BJ (cell line): ENCODE results near the gene TAF11. TPM values are rescaled to one million over a fixed set of nuclear protein-coding genes. Genes with fewer than 3 reads are reported as not detected.
A peak's percentile ranks its signal among the peaks of the same experiment; 100 is the strongest.
"Not testable (repeated sequence)": the region's sequence is repeated elsewhere in the genome, so short reads cannot be mapped to it uniquely, and the experiment has no call there.

Experiments used
- CTCF ChIA-PET: fragments of 350-600 bp; formaldehyde crosslinking; extraction: SDS; loops from one replicate; lab custom pipeline; 2021; ENCODE audit warnings: antibody characterized with exemption, inconsistent platforms; lab: Yijun Ruan, JAX
- POLR2A ChIA-PET: fragments of 300-600 bp; sonication (Branson Sonifier 250); formaldehyde crosslinking; extraction: SDS; loops from one replicate; lab custom pipeline; 2021; ENCODE audit warnings: antibody characterized with exemption; lab: Charles Lee
- DNase-seq: peaks from one replicate; pipeline ENCODE4 v3.0.0-alpha.2; 2011; ENCODE audit warnings: low read depth
- H3K27me3 ChIP-seq: 2 replicates; pipeline ENCODE4 v1.6.0; 2011; ENCODE audit warnings: low read length; ENCODE audit not compliant: control insufficient read depth, insufficient read depth
- H3K36me3 ChIP-seq: 2 replicates; pipeline ENCODE4 v1.5.1; 2011; ENCODE audit warnings: low read length; ENCODE audit not compliant: control insufficient read depth, insufficient read depth
- H3K4me3 ChIP-seq: 2 replicates; pipeline ENCODE4 v1.5.1; 2011; ENCODE audit warnings: low read depth, mild to moderate bottlenecking, control low read depth, low read length
- polyA plus RNA-seq: library from polyadenylated mRNA; depleted of rRNA; stranded (reverse); fragments of >200 nt; gene quantifications from 2 replicates; pipeline ENCODE4 v1.2.3, GENCODE V29; 2011
- TF ChIP-seq, protein P1 (sequence below): IDR thresholded peaks from 2 replicates; pipeline ENCODE4 v1.5.1; 2011; ENCODE audit warnings: low read depth, mild to moderate bottlenecking, control low read depth, inconsistent platforms, low read length, moderate library complexity; ENCODE audit not compliant: insufficient read depth

TAF11 gene
- polyA plus RNA-seq, 1 experiment = 15.2 TPM

DNA sequence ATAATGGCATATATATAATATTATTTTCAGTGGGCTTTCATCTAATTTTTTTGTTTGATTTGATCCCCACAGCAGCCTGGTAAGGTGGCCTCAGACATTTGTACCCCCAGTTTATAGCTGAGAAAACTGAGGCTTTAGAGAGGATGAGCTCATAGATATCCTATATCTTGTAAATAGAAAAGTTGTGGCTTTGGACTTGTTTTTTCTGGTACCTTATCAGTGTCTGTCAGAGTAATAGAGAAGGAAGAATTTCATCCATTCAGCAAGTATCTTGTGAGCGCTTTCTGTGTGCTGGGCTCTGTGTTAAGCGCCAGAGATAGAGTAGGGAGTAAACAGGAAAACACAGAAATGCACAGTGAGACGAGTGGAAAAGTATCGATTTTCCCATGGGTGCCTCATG, 27.9 kb downstream of the TAF11 start:
- CTCF ChIA-PET = interaction anchor here (1.2 kb wide), 1 partner anchor 13 kb away, joined by 6 read pairs; no protein-coding TSS in a partner anchor
- no peak overlapping the region for H3K4me3 ChIP-seq
- POLR2A ChIA-PET = no interaction called here
- TF ChIP-seq, protein P1, sequence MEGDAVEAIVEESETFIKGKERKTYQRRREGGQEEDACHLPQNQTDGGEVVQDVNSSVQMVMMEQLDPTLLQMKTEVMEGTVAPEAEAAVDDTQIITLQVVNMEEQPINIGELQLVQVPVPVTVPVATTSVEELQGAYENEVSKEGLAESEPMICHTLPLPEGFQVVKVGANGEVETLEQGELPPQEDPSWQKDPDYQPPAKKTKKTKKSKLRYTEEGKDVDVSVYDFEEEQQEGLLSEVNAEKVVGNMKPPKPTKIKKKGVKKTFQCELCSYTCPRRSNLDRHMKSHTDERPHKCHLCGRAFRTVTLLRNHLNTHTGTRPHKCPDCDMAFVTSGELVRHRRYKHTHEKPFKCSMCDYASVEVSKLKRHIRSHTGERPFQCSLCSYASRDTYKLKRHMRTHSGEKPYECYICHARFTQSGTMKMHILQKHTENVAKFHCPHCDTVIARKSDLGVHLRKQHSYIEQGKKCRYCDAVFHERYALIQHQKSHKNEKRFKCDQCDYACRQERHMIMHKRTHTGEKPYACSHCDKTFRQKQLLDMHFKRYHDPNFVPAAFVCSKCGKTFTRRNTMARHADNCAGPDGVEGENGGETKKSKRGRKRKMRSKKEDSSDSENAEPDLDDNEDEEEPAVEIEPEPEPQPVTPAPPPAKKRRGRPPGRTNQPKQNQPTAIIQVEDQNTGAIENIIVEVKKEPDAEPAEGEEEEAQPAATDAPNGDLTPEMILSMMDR = no peak
- H3K27me3 ChIP-seq = no peaks in the 10 kb centered on the region
- peaks cover 20% of the 10 kb centered on the region for H3K36me3 ChIP-seq
- DNase-seq = no peak

DNA sequence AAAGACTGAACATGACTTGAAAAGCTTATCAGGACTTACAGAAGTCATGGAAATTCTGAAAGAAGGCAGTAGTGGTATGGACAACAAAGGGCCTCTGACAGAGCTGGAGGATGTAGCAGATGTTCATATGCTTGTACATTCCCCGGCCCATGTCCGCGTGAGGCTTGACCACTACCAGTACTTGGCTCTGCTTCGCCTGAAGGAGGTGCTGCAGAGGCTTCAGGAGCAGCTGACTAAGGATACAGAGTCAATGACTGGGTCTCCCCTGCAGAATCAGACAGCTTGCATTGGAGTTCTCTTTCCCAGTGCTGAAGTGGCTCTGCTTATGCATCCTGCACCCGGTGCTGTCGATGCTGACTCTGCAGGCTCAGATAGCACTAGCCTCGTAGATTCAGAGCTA, 29.2 kb downstream of the TAF11 start:
- Histone ChIP-seq H3K36me3 (peaks cover 19% of the 10 kb centered on the region), H3K27me3 (no peaks in the 10 kb centered on the region), H3K4me3 (no peak overlapping the region)
- TF ChIP-seq, protein P1 = 0 out of 2 replicates have a peak, but pooled peaks have one; percentile 11
- POLR2A ChIA-PET = no interaction called here
- no peak for DNase-seq
- CTCF ChIA-PET = interaction anchor here (1.2 kb wide), 2 partner anchors 14 to 17 kb away, joined by 3 to 6 read pairs; no protein-coding TSS in a partner anchor

DNA sequence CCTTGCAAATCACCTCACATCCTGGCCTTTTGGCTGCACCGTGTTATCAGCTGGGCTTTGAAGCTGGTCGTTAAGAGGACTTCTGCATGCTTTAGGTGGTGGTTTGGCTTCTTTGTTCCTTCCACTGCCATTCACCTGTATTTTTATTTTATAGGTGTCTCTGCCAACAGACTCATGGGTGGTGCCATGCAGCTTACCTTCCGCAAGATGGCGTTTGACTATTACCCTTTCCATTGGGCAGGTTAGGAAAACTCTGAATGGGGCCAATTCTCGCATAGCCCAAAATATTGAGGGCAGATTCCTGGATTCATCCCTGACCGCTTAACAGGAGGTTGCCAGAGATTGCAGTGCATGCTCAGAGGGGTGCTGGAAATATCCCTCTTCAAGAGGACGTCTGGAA, 32.4 kb downstream of the TAF11 start:
- H3K27me3 ChIP-seq = no peaks in the 10 kb centered on the region
- ChIA-PET CTCF (no interaction called here), POLR2A (no interaction called here)
- DNase-seq = no peak
- H3K4me3 ChIP-seq = no peak overlapping the region
- TF ChIP-seq, protein P1 = no peak
- H3K36me3 ChIP-seq = peaks cover 21% of the 10 kb centered on the region

DNA sequence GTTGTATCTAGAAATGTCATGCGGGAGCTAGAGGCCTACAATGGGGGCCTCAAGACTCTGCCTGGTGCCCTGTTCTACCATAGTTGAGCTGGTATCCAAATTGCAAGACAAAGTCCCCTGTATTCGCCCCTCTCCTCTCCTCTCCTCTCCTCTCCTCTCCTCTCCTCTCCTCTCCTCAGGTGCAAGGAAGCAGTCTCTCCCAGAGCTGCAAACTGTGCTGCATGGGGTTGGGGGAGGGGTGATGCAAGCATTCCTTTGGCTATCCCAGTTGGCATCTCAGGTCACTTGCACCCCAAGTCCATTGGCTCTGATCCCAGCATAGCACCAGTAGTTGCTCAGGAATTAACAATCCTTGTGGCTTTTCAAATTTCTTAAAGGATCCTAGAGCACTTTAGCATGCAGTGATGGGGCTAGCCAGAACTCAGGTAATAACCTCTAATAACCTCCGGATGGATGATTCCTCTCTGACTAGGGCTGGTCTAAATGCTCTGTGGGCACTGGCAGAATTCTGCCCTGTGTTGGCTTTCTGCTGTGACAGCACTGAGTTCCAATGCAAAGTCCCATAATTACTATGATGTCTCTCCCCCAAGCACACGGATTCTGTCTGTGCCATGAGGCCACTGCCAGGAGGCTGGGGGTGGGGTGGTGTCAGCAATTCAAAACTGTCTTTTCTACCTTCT, 35.3 kb downstream of the TAF11 start:
- ChIA-PET CTCF (interaction anchor here (0.6 kb wide), 1 partner anchor 797 kb away, joined by 3 read pairs; no protein-coding TSS in a partner anchor), POLR2A (no interaction called here)
- Histone ChIP-seq H3K4me3 (no peak overlapping the region), H3K27me3 (no peaks in the 10 kb centered on the region), H3K36me3 (peaks cover 11% of the 10 kb centered on the region)
- no peak for DNase-seq
- TF ChIP-seq, protein P1 = no peak

DNA sequence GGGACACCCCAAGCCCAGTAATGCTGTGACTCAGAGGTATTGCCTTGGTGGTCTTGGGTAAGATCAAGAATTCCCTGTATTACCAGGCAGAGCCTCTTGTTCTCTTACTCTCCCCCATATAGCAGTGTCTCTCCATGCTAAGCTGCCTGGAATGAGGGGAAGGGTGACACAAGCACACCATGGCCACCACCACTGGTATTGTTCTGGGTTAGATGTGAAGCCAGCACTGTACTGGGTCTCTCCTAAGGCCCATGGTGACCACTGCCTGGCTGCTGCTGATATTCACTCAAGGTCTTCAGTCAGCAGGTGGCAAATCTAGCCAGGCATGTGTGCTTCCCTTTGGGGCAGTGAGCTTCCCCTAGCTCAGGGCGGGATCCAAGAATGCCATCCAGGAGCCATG, 36.5 kb downstream of the TAF11 start:
- DNase-seq = no peak
- POLR2A ChIA-PET = no interaction called here
- no peak overlapping the region for H3K4me3 ChIP-seq
- TF ChIP-seq, protein P1 = no peak
- H3K27me3 ChIP-seq = no peaks in the 10 kb centered on the region
- CTCF ChIA-PET = no interaction called here
- peaks cover 6% of the 10 kb centered on the region for H3K36me3 ChIP-seq

DNA sequence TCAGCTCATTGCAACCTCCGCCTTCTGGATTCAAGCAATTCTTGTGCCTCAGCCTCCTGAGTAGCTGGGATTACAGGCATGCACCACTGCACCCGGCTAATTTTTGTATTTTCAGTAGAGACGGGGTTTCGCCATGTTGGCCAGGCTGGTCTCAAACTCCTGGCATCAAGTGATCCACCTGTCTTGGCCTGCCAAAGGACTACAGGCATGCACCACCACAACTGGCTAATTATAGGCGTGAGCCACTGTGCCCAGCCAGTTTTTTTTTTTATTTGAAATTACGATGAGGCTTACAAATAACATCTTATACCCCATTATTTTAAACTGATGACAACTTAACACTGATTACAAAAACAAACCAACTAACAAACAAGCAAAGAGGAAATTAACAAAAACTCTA, 38.8 kb downstream of the TAF11 start:
- POLR2A ChIA-PET = not testable (repeated sequence)

More for the DNA sequence above, 38.8 kb downstream of the TAF11 start:
- H3K27me3 ChIP-seq, DNase-seq, H3K36me3 ChIP-seq, H3K4me3 ChIP-seq, CTCF ChIA-PET: not testable (repeated sequence)
